Tibial nerve (tissue), 4 donors: ENCODE results near the gene ST8SIA5.

Experiments
- EP300 ChIP-seq, 2 donors: sonication (generic); formaldehyde crosslinking; IDR thresholded peaks; one replicate each; pipeline ENCODE4 v1.6.1; 2017; ENCODE audit warnings: antibody characterized with exemption in 2 of 2, mild to moderate bottlenecking in 1 of 2
- POLR2A ChIP-seq, 2 donors: fragments of 450-650 bp; IDR thresholded peaks; one replicate each; pipeline ENCODE4 v1.6.1; 2017; ENCODE audit warnings: antibody characterized with exemption in 2 of 2, mild to moderate bottlenecking in 2 of 2, moderate library complexity in 2 of 2
- TF ChIP-seq, protein P1 (sequence below), 5 experiments: fragments of 200-600 bp in 3 of 5; fragments of 450-650 bp in 2 of 5; sonication (generic) in 3 of 5; IDR thresholded peaks; one replicate each; pipeline ENCODE4 v1.5.1; 2016 to 2019; ENCODE audit warnings: antibody characterized with exemption in 5 of 5, mild to moderate bottlenecking in 3 of 5, moderate library complexity in 2 of 5

DNA sequence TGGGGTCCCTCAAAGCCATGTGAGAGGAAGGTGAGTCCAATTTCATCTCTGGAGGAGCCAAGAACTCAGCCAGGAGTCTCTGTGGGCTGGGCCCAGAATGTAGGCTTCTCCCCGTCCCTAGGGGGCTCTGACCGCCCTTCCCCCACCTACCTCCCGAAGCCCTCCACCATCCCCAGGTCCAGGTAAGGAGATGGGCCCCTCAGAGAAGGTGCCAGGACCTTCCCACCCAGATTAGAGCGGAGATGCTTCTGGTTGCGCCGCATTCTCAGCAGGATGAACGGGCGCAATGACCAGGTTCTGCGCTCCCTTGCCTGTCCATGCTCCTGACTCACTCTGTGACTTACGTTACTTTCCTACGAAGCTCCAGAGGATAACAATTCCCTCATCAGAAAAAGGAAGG is 23.0 kb downstream of the ST8SIA5 start:
- TF ChIP-seq, protein P1, sequence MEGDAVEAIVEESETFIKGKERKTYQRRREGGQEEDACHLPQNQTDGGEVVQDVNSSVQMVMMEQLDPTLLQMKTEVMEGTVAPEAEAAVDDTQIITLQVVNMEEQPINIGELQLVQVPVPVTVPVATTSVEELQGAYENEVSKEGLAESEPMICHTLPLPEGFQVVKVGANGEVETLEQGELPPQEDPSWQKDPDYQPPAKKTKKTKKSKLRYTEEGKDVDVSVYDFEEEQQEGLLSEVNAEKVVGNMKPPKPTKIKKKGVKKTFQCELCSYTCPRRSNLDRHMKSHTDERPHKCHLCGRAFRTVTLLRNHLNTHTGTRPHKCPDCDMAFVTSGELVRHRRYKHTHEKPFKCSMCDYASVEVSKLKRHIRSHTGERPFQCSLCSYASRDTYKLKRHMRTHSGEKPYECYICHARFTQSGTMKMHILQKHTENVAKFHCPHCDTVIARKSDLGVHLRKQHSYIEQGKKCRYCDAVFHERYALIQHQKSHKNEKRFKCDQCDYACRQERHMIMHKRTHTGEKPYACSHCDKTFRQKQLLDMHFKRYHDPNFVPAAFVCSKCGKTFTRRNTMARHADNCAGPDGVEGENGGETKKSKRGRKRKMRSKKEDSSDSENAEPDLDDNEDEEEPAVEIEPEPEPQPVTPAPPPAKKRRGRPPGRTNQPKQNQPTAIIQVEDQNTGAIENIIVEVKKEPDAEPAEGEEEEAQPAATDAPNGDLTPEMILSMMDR (IDR thresholded peaks at IDR 0.05): no peak
- TF ChIP-seq POLR2A (IDR thresholded peaks at IDR 0.05) (no peak), EP300 (IDR thresholded peaks at IDR 0.05) (no peak)
